HUES6 (cell line): Measurements from ENCODE around the gene MATR3.
"Not testable (repeated sequence)": the region's sequence is repeated elsewhere in the genome, so short reads cannot be mapped to it uniquely, and the experiment has no call there.

Source experiments
- H3K27ac ChIP-seq: 2 replicates; pipeline ENCODE4 v1.7.0; 2013; ENCODE audit warnings: low read depth, mild to moderate bottlenecking, low read length, inconsistent platforms
- H3K27me3 ChIP-seq: 2 replicates; pipeline ENCODE4 v1.6.1; 2013; ENCODE audit warnings: low read length; ENCODE audit not compliant: control insufficient read depth, insufficient read depth
- H3K36me3 ChIP-seq: 2 replicates; pipeline ENCODE4 v1.6.1; 2013; ENCODE audit warnings: low read length; ENCODE audit not compliant: control insufficient read depth, insufficient read depth
- H3K4me1 ChIP-seq: 2 replicates; pipeline ENCODE4 v1.6.1; 2013; ENCODE audit warnings: low read length; ENCODE audit not compliant: control insufficient read depth, insufficient read depth
- H3K4me3 ChIP-seq: 2 replicates; pipeline ENCODE4 v1.5.1; 2013; ENCODE audit warnings: low read depth, low read length
- H3K9ac ChIP-seq: one replicate; pipeline ENCODE4 v1.6.1; 2013; ENCODE audit warnings: mild to moderate bottlenecking, low read length
- H3K9me3 ChIP-seq: 2 replicates; pipeline ENCODE4 v1.6.1; 2013; ENCODE audit warnings: low read depth, low read length; ENCODE audit not compliant: control insufficient read depth, insufficient read depth

The MATR3 gene

DNA sequence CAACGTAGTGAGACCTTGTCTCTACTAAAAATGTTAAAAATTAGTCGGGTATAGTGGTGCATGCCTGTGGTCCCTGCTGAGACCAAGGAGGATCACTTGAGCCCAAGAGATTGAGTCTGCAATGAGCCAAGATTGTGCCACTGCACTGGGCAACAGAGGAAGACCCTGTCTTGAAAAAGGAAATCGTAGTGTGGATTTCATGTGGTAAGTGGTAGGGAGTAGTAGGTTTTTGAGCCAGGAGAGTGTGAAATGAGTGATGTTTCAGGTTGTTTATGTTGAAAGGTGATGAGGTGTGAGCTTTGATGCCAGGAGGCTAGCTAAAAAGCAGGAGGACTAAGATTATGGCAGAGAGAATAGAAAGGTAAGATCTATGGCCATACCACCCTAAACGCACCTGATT lies 5.9 kb downstream of the MATR3 start:
- no peaks in the 10 kb centered on the region for H3K9me3 ChIP-seq
- H3K27ac ChIP-seq = no peak overlapping the region
- no peak overlapping the region for H3K4me3 ChIP-seq
- H3K9ac ChIP-seq = no peak overlapping the region
- H3K36me3 ChIP-seq = peaks cover 4% of the 10 kb centered on the region; the same call in 1 of the 2 replicates
- peaks cover 63% of the 10 kb centered on the region for H3K4me1 ChIP-seq
- no peaks in the 10 kb centered on the region for H3K27me3 ChIP-seq

DNA sequence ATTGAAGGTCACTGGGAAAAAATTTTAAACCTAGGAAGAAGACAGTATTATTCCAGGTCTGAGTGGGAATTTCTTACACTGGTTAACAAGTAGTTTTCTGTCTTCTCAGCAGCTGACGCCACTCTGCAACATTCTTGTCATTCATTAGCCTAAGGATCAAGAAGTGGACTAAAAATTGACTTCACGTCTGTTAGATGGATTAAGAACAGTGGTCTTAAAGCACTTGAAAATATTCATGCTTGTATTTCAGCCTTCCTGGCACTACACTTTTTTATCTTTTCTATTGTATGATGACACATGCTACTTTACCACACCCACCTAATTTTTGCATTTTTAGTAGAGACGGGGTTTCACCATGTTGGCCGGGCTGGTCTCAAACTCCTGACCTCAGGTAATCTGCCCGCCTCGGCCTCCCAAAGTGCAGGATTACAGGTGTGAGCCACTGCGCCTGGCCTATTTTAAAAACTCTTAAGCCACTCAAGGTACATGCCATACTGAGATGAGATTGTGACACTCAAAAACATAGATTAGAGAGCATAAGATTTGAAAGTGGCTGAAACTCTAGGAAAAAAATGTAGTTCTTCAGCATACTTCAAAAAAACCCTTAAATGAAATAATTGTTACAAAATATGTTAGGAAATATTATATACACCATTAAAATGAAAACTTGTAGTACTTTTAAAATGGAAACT lies 8.4 kb downstream of the MATR3 start:
- H3K36me3 ChIP-seq = peaks cover 4% of the 10 kb centered on the region; the same call in 1 of the 2 replicates
- peaks cover 63% of the 10 kb centered on the region for H3K4me1 ChIP-seq
- no peaks in the 10 kb centered on the region for H3K9me3 ChIP-seq
- H3K27ac ChIP-seq = no peak overlapping the region
- H3K9ac ChIP-seq = no peak overlapping the region
- no peak overlapping the region for H3K4me3 ChIP-seq
- no peaks in the 10 kb centered on the region for H3K27me3 ChIP-seq

DNA sequence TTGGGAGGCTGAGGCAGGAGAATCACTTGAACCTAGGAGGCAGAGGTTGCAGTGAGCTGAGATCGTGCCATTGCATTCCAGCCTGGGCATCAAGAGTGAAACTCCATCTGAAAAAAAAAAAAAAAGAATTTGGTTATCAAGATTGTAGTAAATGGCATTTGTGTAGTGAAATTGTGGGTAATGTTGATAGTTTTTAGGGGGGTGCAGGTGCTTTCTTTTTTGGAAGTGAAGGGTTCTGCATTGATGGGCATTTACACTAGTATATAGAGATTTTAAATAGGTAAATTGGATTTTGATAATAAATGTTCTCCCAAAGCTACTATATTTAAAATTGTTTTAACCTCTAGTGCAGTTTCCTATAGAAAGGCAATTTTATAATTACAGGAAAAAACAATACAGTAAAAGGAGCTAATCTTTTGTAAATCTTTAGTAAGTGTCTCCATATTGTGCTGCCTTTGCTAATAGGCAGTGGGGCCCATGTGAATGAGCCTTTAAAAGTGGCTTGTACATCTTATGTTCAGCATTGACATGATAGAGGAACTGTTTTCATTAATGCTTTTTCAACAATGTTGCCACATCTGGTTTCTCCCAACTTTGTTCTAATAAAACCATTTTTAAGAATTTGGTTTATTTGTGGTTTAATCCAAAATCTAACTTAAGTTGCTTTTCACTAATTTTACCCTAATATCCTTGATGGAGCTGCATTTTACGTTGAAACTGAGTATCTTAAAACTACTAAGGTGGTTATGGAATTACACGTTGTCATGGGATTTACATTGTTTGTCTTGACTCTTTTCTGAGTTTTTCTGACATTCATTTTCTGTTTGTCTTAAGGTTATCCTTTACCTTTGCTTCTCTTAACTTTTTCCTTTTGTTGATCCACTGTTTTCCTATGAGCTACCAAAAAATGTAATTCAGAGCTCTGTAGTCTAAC lies 11.1 kb downstream of the MATR3 start:
- no peaks in the 10 kb centered on the region for H3K27me3 ChIP-seq
- H3K4me1 ChIP-seq = peaks cover 44% of the 10 kb centered on the region
- no peaks in the 10 kb centered on the region for H3K9me3 ChIP-seq
- H3K9ac ChIP-seq = no peak overlapping the region
- no peak overlapping the region for H3K27ac ChIP-seq
- no peak overlapping the region for H3K4me3 ChIP-seq
- peaks cover 15% of the 10 kb centered on the region; the same call in 1 of the 2 replicates for H3K36me3 ChIP-seq

- Histone ChIP-seq H3K9me3 (no peaks in the 10 kb centered on the region), H3K4me3 (no peak overlapping the region), H3K27ac (no peak overlapping the region), H3K4me1 (peaks cover 47% of the 10 kb centered on the region), H3K36me3 (peaks cover 15% of the 10 kb centered on the region; the same call in 1 of the 2 replicates), H3K9ac (no peak overlapping the region), H3K27me3 (no peaks in the 10 kb centered on the region)
These were observed 12.7 kb downstream of the MATR3 start for GRCh38 chr5:139306197-139306596.

- no peaks in the 10 kb centered on the region for H3K9me3 ChIP-seq
- H3K4me3 ChIP-seq = no peak overlapping the region
- peaks cover 49% of the 10 kb centered on the region for H3K4me1 ChIP-seq
- no peak overlapping the region for H3K9ac ChIP-seq
- H3K27me3 ChIP-seq = no peaks in the 10 kb centered on the region
- peaks cover 15% of the 10 kb centered on the region; the same call in 1 of the 2 replicates for H3K36me3 ChIP-seq
- no peak overlapping the region for H3K27ac ChIP-seq
These were observed 13.3 kb downstream of the MATR3 start for GRCh38 chr5:139306628-139307379.

DNA sequence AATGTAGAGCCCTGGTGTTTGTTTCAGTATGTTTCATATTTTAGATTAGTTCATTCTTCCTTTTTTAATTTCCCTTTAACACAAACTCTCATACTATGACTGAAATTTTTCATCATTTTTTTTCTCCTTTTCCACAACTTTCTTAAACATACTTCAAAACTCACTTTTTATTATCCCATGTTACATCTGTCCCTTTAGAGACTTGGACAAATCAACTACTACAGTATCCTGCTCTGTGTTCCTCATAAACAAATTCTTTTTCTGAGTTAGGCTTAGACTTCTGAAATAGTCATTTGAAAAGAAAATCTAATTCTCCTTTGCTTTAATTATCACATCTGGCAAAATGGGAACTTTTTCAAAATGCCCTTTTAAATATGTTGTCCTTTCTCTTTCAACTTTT lies 15.3 kb downstream of the MATR3 start:
- peaks cover 41% of the 10 kb centered on the region for H3K4me1 ChIP-seq
- no peaks in the 10 kb centered on the region for H3K27me3 ChIP-seq
- H3K36me3 ChIP-seq = peaks cover 15% of the 10 kb centered on the region; the same call in 1 of the 2 replicates
- H3K9me3 ChIP-seq = no peaks in the 10 kb centered on the region
- no peak overlapping the region for H3K4me3 ChIP-seq
- no peak overlapping the region for H3K27ac ChIP-seq
- no peak overlapping the region for H3K9ac ChIP-seq

DNA sequence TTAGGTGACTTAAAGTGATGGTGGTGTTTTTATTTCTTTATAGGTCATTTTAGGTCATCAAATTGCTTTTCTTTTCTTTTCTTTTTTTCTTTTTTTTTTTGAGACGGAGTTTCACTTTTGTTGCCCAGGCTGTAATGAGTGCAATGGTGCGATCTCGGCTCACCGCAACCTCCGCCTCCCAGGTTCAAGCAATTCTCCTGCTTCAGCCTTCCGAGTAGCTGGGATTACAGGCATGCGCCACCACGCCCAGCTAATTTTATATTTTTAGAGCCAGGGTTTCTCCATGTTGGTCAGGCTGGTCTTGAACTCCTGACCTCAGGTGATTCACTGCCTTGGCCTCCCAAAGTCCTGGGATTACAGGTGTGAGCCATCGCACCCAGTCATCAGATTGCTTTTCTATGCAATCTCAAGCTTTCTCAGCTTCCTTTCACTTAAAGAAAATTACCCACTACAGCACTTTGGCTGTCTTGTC lies 17.2 kb downstream of the MATR3 start:
- Histone ChIP-seq H3K36me3 (peaks cover 33% of the 10 kb centered on the region), H3K4me1 (peaks cover 30% of the 10 kb centered on the region)
- H3K4me3 ChIP-seq, H3K27ac ChIP-seq, H3K27me3 ChIP-seq, H3K9ac ChIP-seq, H3K9me3 ChIP-seq: not testable (repeated sequence)

DNA sequence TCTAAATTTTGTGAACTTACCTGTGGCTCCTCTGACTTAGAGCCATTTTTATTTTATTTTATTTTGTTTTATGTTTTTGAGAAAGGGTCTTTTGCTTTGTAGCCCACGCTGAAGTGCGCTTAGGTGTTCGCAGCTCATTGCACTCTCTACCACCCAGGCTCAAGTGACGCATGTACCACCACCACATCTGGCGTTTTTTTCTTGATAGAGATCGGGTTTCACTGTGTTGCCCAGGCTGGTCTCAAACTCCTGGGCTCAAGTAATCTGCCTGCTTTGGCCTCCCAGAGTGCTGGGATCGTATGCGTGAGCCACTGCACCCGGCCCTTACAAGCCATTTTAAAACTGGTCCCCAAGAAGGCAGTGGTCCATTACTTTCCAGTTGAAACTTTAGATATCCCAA lies 18.5 kb downstream of the MATR3 start:
- H3K4me1 ChIP-seq = peaks cover 24% of the 10 kb centered on the region

DNA sequence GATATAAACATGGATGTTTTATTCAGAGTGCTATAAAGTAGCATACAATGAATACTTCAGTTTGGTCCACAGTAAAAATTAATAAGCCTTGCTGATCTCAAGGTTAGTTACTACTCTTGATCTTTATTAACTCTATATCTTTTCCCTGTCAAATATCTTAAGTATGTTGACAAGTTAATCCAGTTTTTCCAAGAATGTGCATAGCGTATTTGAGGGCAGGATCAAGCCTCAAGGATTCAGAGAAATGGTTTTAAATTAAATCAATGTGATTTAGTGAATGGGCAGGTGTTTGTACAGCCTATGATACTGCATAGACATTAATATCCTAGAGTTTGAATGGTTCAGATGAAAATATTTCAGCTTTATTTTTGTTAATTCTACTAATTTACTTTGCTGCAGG lies 20.7 kb downstream of the MATR3 start:
- H3K27me3 ChIP-seq = no peaks in the 10 kb centered on the region
- H3K4me1 ChIP-seq = peaks cover 20% of the 10 kb centered on the region
- no peak overlapping the region for H3K27ac ChIP-seq
- H3K4me3 ChIP-seq = no peak overlapping the region
- no peak overlapping the region for H3K9ac ChIP-seq
- no peaks in the 10 kb centered on the region for H3K9me3 ChIP-seq
- peaks cover 54% of the 10 kb centered on the region for H3K36me3 ChIP-seq

More for the DNA sequence above, 18.5 kb downstream of the MATR3 start:
- Histone ChIP-seq H3K9me3 (no peaks in the 10 kb centered on the region), H3K27ac (no peak overlapping the region), H3K9ac (no peak overlapping the region), H3K4me3 (no peak overlapping the region), H3K36me3 (peaks cover 47% of the 10 kb centered on the region), H3K27me3 (no peaks in the 10 kb centered on the region)

DNA sequence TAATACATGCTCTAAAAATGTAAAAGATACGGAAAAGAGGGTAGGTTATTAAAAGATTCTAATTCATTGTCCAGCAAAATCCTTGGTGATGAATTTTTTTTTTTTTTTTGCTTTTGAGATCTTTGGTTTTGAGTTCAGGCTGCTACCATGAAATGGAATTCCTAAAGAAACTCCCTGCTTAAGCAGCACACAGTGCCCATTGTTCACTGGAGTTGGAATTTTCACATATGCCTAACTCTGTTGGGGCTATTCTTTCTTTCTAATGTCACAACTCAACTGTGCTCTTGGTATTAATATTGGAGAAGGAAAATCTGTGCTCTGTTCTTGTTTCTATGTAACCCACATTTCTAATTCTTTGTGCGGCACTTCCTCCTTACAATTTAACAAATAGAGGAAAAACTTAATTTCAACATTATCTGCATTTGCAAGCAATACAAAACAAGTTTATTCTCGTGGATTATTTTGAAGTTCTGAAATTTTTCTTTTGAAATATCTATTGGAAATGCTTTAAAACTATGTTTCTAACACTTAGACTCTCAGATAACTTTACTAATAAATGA lies 21.6 kb downstream of the MATR3 start:
- Histone ChIP-seq H3K9ac (no peak overlapping the region), H3K27me3 (no peaks in the 10 kb centered on the region), H3K4me1 (peaks cover 17% of the 10 kb centered on the region), H3K36me3 (peaks cover 61% of the 10 kb centered on the region), H3K4me3 (no peak overlapping the region), H3K9me3 (no peaks in the 10 kb centered on the region), H3K27ac (no peak overlapping the region)
